ENCODE data around the gene OR4C13. TPM values are rescaled to one million over a fixed set of nuclear protein-coding genes. Genes with fewer than 3 reads are reported as not detected.
A peak's percentile ranks its signal among the peaks of the same experiment; 100 is the strongest.
"Not testable (repeated sequence)": the region's sequence is repeated elsewhere in the genome, so short reads cannot be mapped to it uniquely, and the experiment has no call there.

Gene OR4C13
- total and polyA plus RNA-seq, 2 donors (not counting 3 experiments of a cell fraction or from before 2014, with no cell fraction given) = not detected

GRCh38 chr11:49973439-49973838, 21.2 kb downstream of the OR4C13 start:
- FAIRE-seq; H3K4me3 ChIP-seq (replicated peaks in 1 of 3; ENCODE audit: insufficient read depth in 1 of 3, low read depth in 1 of 3, low read length in 3 of 3); BruUV-seq (replicated peaks); H3K9me1 ChIP-seq (replicated peaks; ENCODE audit: control insufficient read depth, extremely low read depth, insufficient read depth, low read length); POLR2A ChIA-PET; H3K4me2 ChIP-seq (ENCODE audit: insufficient read depth, low read length); intact Hi-C loops (cut with micrococcal nuclease); H3K9ac ChIP-seq (replicated peaks; ENCODE audit: extremely low read depth, insufficient read depth, low read length); H3K27me3 ChIP-seq (ENCODE audit: control insufficient read depth in 2 of 2, insufficient read depth in 2 of 2, low read length in 2 of 2); H3K36me3 ChIP-seq (ENCODE audit: control insufficient read depth in 2 of 2, extremely low read depth in 1 of 2, insufficient read depth in 2 of 2, low read length in 2 of 2); DNase-seq (ENCODE audit: low read depth, low spot score); dilution Hi-C loops (cut with MboI; ENCODE audit: extremely low pct_ligation_motif_present, low sequenced_read_pairs); H3K79me2 ChIP-seq (ENCODE audit: control insufficient read depth, insufficient read depth, low read length); H3K4me1 ChIP-seq (ENCODE audit: control insufficient read depth, extremely low read depth, insufficient read depth, low read length); H2AFZ ChIP-seq (ENCODE audit: low read depth, low read length); H4K20me1 ChIP-seq (replicated peaks; ENCODE audit: control insufficient read depth, extremely low read depth, insufficient read depth, low read length); H3K9me3 ChIP-seq (replicated peaks; ENCODE audit: control insufficient read depth, insufficient read depth, low read length); H3K27ac ChIP-seq (ENCODE audit: insufficient read depth, low read depth, low read length); CTCF ChIA-PET: not testable (repeated sequence)

- H3K36me3 ChIP-seq (ENCODE audit: control insufficient read depth in 2 of 2, extremely low read depth in 1 of 2, insufficient read depth in 2 of 2, low read length in 2 of 2); H3K27ac ChIP-seq (ENCODE audit: insufficient read depth, low read depth, low read length); H3K4me1 ChIP-seq (ENCODE audit: control insufficient read depth, extremely low read depth, insufficient read depth, low read length); CTCF ChIA-PET; BruUV-seq (replicated peaks); FAIRE-seq; H4K20me1 ChIP-seq (replicated peaks; ENCODE audit: control insufficient read depth, extremely low read depth, insufficient read depth, low read length); H3K9ac ChIP-seq (replicated peaks; ENCODE audit: extremely low read depth, insufficient read depth, low read length); H2AFZ ChIP-seq (ENCODE audit: low read depth, low read length); H3K27me3 ChIP-seq (ENCODE audit: control insufficient read depth in 2 of 2, insufficient read depth in 2 of 2, low read length in 2 of 2); DNase-seq (ENCODE audit: low read depth, low spot score); H3K9me3 ChIP-seq (replicated peaks; ENCODE audit: control insufficient read depth, insufficient read depth, low read length); dilution Hi-C loops (cut with MboI; ENCODE audit: extremely low pct_ligation_motif_present, low sequenced_read_pairs); intact Hi-C loops (cut with micrococcal nuclease); H3K79me2 ChIP-seq (ENCODE audit: control insufficient read depth, insufficient read depth, low read length); H3K4me2 ChIP-seq (ENCODE audit: insufficient read depth, low read length); H3K9me1 ChIP-seq (replicated peaks; ENCODE audit: control insufficient read depth, extremely low read depth, insufficient read depth, low read length); POLR2A ChIA-PET; H3K4me3 ChIP-seq (replicated peaks in 1 of 3; ENCODE audit: insufficient read depth in 1 of 3, low read depth in 1 of 3, low read length in 3 of 3): not testable (repeated sequence)
Measured at GRCh38 chr11:49982435-49982834, 30.2 kb downstream of the OR4C13 start, which contains the start of gene OR4C12. TSS of gene OR4C12 (minus strand) at chr11:49982535. CDS start at chr11:49982501, 34 bp downstream.

DNA sequence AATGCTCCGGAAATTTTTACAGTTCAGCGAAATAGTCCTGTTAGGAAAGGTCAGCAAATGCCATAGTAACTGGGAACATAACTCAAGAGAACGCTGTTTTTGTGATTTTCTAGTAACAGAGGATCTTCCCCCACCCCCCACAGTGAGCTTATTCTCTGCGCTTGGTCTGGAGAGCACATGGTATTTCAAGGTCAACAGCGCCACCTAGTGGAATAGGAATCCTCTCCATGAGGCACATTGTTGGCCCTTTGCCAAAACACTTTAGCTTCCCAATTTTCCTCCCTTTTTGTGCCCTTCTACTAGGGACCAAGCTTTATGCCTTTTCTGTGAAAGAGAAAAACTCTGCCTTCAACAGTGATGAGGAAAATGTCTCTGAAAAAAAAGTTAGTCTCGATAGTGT, 43.4 kb downstream of the OR4C13 start:
- H3K9me1 ChIP-seq (replicated peaks; ENCODE audit: control insufficient read depth, extremely low read depth, insufficient read depth, low read length) = no peaks in the 10 kb centered on the region
- peak; percentile 6 for DNase-seq (ENCODE audit: low read depth, low spot score)
- no peak for FAIRE-seq
- BruUV-seq (replicated peaks) = no TSS peak
- no peak overlapping the region for H3K4me2 ChIP-seq (ENCODE audit: insufficient read depth, low read length)
- H3K79me2 ChIP-seq (ENCODE audit: control insufficient read depth, insufficient read depth, low read length) = no peaks in the 10 kb centered on the region
- no peaks in the 10 kb centered on the region for H3K36me3 ChIP-seq (ENCODE audit: control insufficient read depth in 2 of 2, extremely low read depth in 1 of 2, insufficient read depth in 2 of 2, low read length in 2 of 2)
- TF ChIP-seq CTCF (IDR thresholded peaks at IDR 0.05; ENCODE audit: extremely low read depth in 1 of 2, insufficient read depth in 1 of 2, low read depth in 1 of 2, low read length in 2 of 2) (peak; percentile 38 to 48), POLR2AphosphoS5 (IDR thresholded peaks at IDR 0.05; ENCODE audit: insufficient read depth, low read depth, low read length) (no peak)
- H3K4me3 ChIP-seq (replicated peaks in 1 of 3; ENCODE audit: insufficient read depth in 1 of 3, low read depth in 1 of 3, low read length in 3 of 3) = no peak overlapping the region
- no peaks in the 10 kb centered on the region for H4K20me1 ChIP-seq (replicated peaks; ENCODE audit: control insufficient read depth, extremely low read depth, insufficient read depth, low read length)
- H3K9ac ChIP-seq (replicated peaks; ENCODE audit: extremely low read depth, insufficient read depth, low read length) = no peak overlapping the region
- ChIA-PET CTCF (interaction anchor here (0.7 to 1.1 kb wide), 4 partner anchors 1688 to 1879 kb away, joined by 3 to 12 read pairs (median 10); no protein-coding TSS in a partner anchor), POLR2A (no interaction called here)
- dilution Hi-C loops (cut with MboI; ENCODE audit: extremely low pct_ligation_motif_present, low sequenced_read_pairs) (no loop called here), intact Hi-C loops (cut with micrococcal nuclease) (loop anchor here (2.0 to 5.0 kb wide), 2 partner anchors 763 to 1689 kb away; partner anchors contain the start of gene OR4S1)
- H3K4me1 ChIP-seq (ENCODE audit: control insufficient read depth, extremely low read depth, insufficient read depth, low read length) = no peaks in the 10 kb centered on the region
- H2AFZ ChIP-seq (ENCODE audit: low read depth, low read length) = no peak overlapping the region
- no peaks in the 10 kb centered on the region for H3K9me3 ChIP-seq (replicated peaks; ENCODE audit: control insufficient read depth, insufficient read depth, low read length)
- no peaks in the 10 kb centered on the region for H3K27me3 ChIP-seq (ENCODE audit: control insufficient read depth in 2 of 2, insufficient read depth in 2 of 2, low read length in 2 of 2)
- H3K27ac ChIP-seq (ENCODE audit: insufficient read depth, low read depth, low read length) = no peak overlapping the region

Data from endothelial cell of umbilical vein (primary cell).